Lower leg skin (tissue), 4 donors: ENCODE data around the gene LRAT. TPM values are rescaled to one million over a fixed set of nuclear protein-coding genes. Genes with fewer than 3 reads are reported as not detected.

Source experiments
- DNase-seq, 2 donors: peaks; one replicate each; pipeline ENCODE4 v3.0.0-alpha.2; 2019; ENCODE audit warnings: low spot score in 2 of 2
- H3K4me3 ChIP-seq: fragments of 200-600 bp; sonication (generic); 2 replicates; pipeline ENCODE4 v1.5.1; 2017; ENCODE audit warnings: mild to moderate bottlenecking, low read depth; ENCODE audit not compliant: poor library complexity, severe bottlenecking
- POLR2A ChIP-seq, 2 donors: fragments of 450-650 bp; IDR thresholded peaks; one replicate each; pipeline ENCODE4 v1.6.1; 2016 to 2017; ENCODE audit warnings: antibody characterized with exemption in 2 of 2, mild to moderate bottlenecking in 1 of 2, moderate library complexity in 1 of 2
- WGBS, 2 donors: methylation state at CpG; one replicate each; pipeline ENCODE4 v1.1.5; 2018; 5-methylcytosine and 5-hydroxymethylcytosine counted together
- intact Hi-C: fragments of 100-400 bp; cut with DNase I; formaldehyde crosslinking; loops from one replicate; pipeline ENCODE4 v1.15.0; 2023; ENCODE audit warnings: low total_unique reads
- total RNA-seq, 4 donors: library from RNA; depleted of rRNA; stranded (reverse); fragments of >200 nt; gene quantifications; one replicate each; pipeline ENCODE4 v1.1.0, GENCODE V29; 2016
- TF ChIP-seq, protein P1 (sequence below), 3 donors: fragments of 450-650 bp; IDR thresholded peaks; one replicate each; pipeline ENCODE4 v1.5.1; 2016; ENCODE audit warnings: antibody characterized with exemption in 3 of 3, mild to moderate bottlenecking in 3 of 3, moderate library complexity in 2 of 3

LRAT gene
- total RNA-seq, 4 donors from 2014 or later, result 0.13 to 0.66 (median 0.16) TPM

DNA sequence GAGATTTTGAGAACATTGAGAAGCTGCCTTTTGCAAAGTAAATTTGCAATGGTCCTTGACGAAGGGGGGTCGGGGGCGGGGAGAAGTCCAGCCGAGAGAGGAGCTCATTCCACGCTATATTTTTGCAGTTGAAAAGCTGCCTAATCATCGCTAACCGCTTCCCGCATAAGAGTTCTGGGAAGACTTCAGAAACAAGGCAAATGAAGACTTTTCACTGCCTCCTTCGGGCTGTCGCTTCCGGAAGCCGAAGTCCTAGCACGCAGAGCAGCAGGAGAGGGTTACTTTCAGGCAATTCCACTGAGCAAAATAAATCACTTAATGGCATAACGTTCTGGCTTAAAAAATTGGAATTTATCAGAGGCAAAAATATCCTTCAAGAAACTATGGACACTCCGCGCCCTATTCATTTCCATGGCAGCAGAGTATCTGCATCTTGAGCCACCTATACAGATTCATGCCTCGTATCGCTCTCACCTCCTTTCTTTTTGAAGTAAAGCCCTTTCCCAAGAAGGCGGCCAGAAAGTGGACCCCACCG lies 2.6 kb upstream of the LRAT start:
- whole genome bisulfite sequencing, 2 donors, result 15 to 19% methylated on average over 20 of the region's 20 CpGs

DNA sequence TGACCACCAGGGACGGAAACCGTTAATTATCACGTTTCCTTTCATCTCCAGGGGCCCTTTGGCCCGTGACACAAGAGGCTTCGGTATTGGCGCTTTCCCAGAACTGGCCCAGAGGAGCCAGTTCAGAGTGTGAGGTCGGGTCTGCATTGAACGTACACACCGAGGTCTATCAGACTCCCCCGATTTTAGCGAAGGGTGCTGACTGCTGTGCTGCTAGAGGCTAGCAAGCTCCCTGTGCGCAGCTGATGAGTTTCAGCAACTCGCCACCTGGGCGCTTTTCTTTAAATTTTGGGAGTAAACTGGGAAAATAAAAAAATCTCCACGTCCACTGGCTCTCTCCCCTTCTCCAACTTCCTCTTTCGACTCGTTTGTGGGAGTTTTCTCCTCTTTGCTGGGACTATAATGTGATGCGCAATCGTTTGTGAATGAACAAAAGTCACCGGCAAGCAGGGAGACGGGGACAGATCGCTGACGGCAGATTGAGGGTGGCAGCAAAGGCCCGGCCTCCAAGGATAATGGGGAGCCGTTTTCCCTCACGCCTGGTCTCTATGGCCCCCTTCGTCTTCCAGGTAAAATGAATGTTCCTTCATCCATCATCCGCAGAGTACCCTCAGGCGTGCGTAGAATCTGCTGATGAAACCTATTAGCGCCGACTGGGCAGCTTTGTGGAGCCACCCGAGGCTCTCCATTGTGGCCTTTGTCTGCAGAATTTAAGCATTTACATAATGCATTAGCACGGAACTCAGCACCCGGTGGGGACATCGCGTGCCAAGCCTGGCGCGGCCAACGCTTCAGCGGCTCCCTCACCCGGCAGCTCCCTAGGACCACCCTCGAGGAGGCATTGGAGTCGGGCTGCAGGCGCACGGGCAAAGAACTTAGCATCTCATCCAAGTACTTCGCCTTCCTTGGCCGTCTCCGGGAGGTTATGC lies 1.6 kb upstream of the LRAT start:
- TF ChIP-seq POLR2A (IDR thresholded peaks at IDR 0.05), result no peak
- TF ChIP-seq, protein P1, sequence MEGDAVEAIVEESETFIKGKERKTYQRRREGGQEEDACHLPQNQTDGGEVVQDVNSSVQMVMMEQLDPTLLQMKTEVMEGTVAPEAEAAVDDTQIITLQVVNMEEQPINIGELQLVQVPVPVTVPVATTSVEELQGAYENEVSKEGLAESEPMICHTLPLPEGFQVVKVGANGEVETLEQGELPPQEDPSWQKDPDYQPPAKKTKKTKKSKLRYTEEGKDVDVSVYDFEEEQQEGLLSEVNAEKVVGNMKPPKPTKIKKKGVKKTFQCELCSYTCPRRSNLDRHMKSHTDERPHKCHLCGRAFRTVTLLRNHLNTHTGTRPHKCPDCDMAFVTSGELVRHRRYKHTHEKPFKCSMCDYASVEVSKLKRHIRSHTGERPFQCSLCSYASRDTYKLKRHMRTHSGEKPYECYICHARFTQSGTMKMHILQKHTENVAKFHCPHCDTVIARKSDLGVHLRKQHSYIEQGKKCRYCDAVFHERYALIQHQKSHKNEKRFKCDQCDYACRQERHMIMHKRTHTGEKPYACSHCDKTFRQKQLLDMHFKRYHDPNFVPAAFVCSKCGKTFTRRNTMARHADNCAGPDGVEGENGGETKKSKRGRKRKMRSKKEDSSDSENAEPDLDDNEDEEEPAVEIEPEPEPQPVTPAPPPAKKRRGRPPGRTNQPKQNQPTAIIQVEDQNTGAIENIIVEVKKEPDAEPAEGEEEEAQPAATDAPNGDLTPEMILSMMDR (IDR thresholded peaks at IDR 0.05), result no peak

More for the DNA sequence above, 2.6 kb upstream of the LRAT start:
- no peak overlapping the region for H3K4me3 ChIP-seq
- DNase-seq, result no peak
- no peak for TF ChIP-seq POLR2A (IDR thresholded peaks at IDR 0.05)
- TF ChIP-seq, protein P1 (IDR thresholded peaks at IDR 0.05), result no peak
- intact Hi-C loops, result no loop called here

DNA sequence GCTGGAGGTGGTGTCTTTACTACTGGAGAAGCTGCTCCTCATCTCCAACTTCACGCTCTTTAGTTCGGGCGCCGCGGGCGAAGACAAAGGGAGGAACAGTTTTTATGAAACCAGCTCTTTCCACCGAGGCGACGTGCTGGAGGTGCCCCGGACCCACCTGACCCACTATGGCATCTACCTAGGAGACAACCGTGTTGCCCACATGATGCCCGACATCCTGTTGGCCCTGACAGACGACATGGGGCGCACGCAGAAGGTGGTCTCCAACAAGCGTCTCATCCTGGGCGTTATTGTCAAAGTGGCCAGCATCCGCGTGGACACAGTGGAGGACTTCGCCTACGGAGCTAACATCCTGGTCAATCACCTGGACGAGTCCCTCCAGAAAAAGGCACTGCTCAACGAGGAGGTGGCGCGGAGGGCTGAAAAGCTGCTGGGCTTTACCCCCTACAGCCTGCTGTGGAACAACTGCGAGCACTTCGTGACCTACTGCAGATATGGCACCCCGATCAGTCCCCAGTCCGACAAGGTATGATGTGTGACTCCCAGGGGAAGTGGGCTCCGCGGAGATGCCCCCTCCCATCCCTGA lies 634 bp downstream of the LRAT start:
- TF ChIP-seq, protein P1 (IDR thresholded peaks at IDR 0.05), result no peak
- no peak for TF ChIP-seq POLR2A (IDR thresholded peaks at IDR 0.05)
- 9% methylated on average over 31 of the region's 31 CpGs for WGBS, 2 donors
- no peak overlapping the region for H3K4me3 ChIP-seq
- intact Hi-C loops, result no loop called here
- no peak for DNase-seq

More for the DNA sequence above, 1.6 kb upstream of the LRAT start:
- DNase-seq, result no peak
- intact Hi-C loops, result no loop called here
- no peak overlapping the region for H3K4me3 ChIP-seq
- WGBS, 2 donors, result 2 to 3% methylated on average over 49 of the region's 49 CpGs

DNA sequence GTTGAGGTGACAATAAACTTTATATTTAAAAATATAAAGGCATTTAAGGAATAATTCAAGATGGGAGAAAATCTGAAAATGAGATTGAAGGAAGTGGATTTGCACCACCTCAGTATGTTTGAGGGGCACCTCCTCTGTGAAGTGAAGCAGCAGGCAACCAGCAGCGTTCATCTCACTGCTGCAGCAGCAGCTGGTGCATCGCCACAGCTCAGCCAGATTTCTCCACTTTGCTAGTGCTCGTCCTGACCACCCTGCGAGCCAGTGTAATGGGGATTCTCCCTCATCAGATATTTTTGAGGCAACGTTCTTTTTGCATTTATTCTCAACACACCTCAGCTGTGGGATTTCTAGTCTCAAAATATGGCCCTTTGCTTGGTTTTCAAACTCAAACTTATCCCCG lies 13.9 kb downstream of the LRAT start:
- 66 to 73% methylated on average over 6 of the region's 6 CpGs for WGBS, 2 donors
- TF ChIP-seq, protein P1 (IDR thresholded peaks at IDR 0.05), result no peak
- TF ChIP-seq POLR2A (IDR thresholded peaks at IDR 0.05), result no peak
- intact Hi-C loops, result no loop called here
- DNase-seq, result no peak
- no peak overlapping the region for H3K4me3 ChIP-seq

DNA sequence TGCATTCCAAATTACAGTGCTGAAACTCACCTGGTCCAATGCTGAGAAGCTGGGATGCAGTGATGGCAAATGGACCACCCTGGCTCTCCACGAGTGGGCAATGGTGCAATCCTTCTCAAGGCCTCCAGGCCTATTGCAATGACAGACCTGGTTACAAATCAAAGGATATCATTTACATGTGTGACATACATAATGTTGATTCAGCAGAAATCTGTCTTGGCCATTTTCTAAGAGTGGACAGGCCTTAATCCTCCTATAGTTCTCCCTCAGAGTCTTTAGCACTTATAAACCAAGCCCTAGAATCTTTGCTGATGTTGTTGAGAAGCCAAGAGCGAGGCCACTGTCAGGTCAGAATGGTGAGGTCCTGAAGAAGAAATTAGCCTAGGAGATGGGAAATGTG lies 17.1 kb downstream of the LRAT start:
- TF ChIP-seq, protein P1 (IDR thresholded peaks at IDR 0.05), result no peak
- TF ChIP-seq POLR2A (IDR thresholded peaks at IDR 0.05), result no peak
- 81 to 83% methylated on average over 2 of the region's 2 CpGs for WGBS, 2 donors

More for the DNA sequence above, 17.1 kb downstream of the LRAT start:
- no peak for DNase-seq
- intact Hi-C loops, result no loop called here
- no peak overlapping the region for H3K4me3 ChIP-seq
